ENCODE measurements around the gene XPO4. TPM values are rescaled to one million over a fixed set of nuclear protein-coding genes. Genes with fewer than 3 reads are reported as not detected.

The XPO4 gene
- total and polyA plus RNA-seq, 2 of the 13 experiments (the other 11 are each of a cell fraction or from before 2014, with no cell fraction given): 8.4 to 24.8 TPM

- TF ChIP-seq, protein P1, sequence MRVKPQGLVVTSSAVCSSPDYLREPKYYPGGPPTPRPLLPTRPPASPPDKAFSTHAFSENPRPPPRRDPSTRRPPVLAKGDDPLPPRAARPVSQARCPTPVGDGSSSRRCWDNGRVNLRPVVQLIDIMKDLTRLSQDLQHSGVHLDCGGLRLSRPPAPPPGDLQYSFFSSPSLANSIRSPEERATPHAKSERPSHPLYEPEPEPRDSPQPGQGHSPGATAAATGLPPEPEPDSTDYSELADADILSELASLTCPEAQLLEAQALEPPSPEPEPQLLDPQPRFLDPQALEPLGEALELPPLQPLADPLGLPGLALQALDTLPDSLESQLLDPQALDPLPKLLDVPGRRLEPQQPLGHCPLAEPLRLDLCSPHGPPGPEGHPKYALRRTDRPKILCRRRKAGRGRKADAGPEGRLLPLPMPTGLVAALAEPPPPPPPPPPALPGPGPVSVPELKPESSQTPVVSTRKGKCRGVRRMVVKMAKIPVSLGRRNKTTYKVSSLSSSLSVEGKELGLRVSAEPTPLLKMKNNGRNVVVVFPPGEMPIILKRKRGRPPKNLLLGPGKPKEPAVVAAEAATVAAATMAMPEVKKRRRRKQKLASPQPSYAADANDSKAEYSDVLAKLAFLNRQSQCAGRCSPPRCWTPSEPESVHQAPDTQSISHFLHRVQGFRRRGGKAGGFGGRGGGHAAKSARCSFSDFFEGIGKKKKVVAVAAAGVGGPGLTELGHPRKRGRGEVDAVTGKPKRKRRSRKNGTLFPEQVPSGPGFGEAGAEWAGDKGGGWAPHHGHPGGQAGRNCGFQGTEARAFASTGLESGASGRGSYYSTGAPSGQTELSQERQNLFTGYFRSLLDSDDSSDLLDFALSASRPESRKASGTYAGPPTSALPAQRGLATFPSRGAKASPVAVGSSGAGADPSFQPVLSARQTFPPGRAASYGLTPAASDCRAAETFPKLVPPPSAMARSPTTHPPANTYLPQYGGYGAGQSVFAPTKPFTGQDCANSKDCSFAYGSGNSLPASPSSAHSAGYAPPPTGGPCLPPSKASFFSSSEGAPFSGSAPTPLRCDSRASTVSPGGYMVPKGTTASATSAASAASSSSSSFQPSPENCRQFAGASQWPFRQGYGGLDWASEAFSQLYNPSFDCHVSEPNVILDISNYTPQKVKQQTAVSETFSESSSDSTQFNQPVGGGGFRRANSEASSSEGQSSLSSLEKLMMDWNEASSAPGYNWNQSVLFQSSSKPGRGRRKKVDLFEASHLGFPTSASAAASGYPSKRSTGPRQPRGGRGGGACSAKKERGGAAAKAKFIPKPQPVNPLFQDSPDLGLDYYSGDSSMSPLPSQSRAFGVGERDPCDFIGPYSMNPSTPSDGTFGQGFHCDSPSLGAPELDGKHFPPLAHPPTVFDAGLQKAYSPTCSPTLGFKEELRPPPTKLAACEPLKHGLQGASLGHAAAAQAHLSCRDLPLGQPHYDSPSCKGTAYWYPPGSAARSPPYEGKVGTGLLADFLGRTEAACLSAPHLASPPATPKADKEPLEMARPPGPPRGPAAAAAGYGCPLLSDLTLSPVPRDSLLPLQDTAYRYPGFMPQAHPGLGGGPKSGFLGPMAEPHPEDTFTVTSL (CRISPR knock-in tag; IDR thresholded peaks at IDR 0.05; ENCODE audit: borderline replicate concordance): no peak
- no peak for TF ChIP-seq PLSCR1 (CRISPR knock-in tag; IDR thresholded peaks at IDR 0.05; ENCODE audit: borderline replicate concordance)
- no peak for TF ChIP-seq ZNF766 (CRISPR knock-in tag; IDR thresholded peaks at IDR 0.05; ENCODE audit: borderline replicate concordance)
- TF ChIP-seq, protein P2, sequence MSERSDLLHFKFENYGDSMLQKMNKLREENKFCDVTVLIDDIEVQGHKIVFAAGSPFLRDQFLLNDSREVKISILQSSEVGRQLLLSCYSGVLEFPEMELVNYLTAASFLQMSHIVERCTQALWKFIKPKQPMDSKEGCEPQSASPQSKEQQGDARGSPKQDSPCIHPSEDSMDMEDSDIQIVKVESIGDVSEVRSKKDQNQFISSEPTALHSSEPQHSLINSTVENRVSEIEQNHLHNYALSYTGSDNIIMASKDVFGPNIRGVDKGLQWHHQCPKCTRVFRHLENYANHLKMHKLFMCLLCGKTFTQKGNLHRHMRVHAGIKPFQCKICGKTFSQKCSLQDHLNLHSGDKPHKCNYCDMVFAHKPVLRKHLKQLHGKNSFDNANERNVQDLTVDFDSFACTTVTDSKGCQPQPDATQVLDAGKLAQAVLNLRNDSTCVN (CRISPR knock-in tag; IDR thresholded peaks at IDR 0.05; ENCODE audit: borderline replicate concordance): peak; percentile 0; the same call in 1 of the 2 replicates
- TF ChIP-seq, protein P3, sequence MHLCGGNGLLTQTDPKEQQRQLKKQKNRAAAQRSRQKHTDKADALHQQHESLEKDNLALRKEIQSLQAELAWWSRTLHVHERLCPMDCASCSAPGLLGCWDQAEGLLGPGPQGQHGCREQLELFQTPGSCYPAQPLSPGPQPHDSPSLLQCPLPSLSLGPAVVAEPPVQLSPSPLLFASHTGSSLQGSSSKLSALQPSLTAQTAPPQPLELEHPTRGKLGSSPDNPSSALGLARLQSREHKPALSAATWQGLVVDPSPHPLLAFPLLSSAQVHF (CRISPR knock-in tag; IDR thresholded peaks at IDR 0.05): peak; percentile 44; the same call in 1 of the 2 replicates
- TF ChIP-seq ZNF747 (CRISPR knock-in tag; IDR thresholded peaks at IDR 0.05; ENCODE audit: borderline replicate concordance): no peak
- no peak for TF ChIP-seq IKZF1 (IDR thresholded peaks at IDR 0.05)
- no peak for TF ChIP-seq ZNF704 (CRISPR knock-in tag; IDR thresholded peaks at IDR 0.05; ENCODE audit: borderline replicate concordance)
- TF ChIP-seq TBP (CRISPR knock-in tag; IDR thresholded peaks at IDR 0.05): no peak
- TF ChIP-seq GABPA (IDR thresholded peaks at IDR 0.05; ENCODE audit: low read depth, low read length): no peak
- TF ChIP-seq GABPA (CRISPR knock-in tag; IDR thresholded peaks at IDR 0.05; ENCODE audit: low read depth): no peak
- no peak for TF ChIP-seq HNRNPUL1 (IDR thresholded peaks at IDR 0.05; ENCODE audit: low read depth, low read length)
- TF ChIP-seq, protein P4, sequence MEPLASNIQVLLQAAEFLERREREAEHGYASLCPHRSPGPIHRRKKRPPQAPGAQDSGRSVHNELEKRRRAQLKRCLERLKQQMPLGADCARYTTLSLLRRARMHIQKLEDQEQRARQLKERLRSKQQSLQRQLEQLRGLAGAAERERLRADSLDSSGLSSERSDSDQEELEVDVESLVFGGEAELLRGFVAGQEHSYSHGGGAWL (CRISPR knock-in tag; IDR thresholded peaks at IDR 0.05): no peak
- TF ChIP-seq ZNF878 (CRISPR knock-in tag; IDR thresholded peaks at IDR 0.05): no peak
- no peak; the same call in 1 of the 2 replicates for TF ChIP-seq BORCS8-MEF2B (CRISPR knock-in tag; IDR thresholded peaks at IDR 0.05)
- no peak for TF ChIP-seq KDM4B (CRISPR knock-in tag; IDR thresholded peaks at IDR 0.05)
- no peak for TF ChIP-seq THYN1 (CRISPR knock-in tag; IDR thresholded peaks at IDR 0.05; ENCODE audit: borderline replicate concordance, low read depth)
- TF ChIP-seq ZNF331 (CRISPR knock-in tag; IDR thresholded peaks at IDR 0.05): no peak
- TF ChIP-seq HNRNPL (IDR thresholded peaks at IDR 0.05; ENCODE audit: low read depth, low read length): no peak
These were observed at the start of gene XPO4 (continued) for GRCh38 chr13:20902438-20903163.

Data from HepG2 (cell line).